Mesenteric fat pad (tissue), 1 donor: ENCODE results near the gene SERPINE2. TPM values are rescaled to one million over a fixed set of nuclear protein-coding genes. Genes with fewer than 3 reads are reported as not detected.

Experiments used
- total RNA-seq: library from RNA; stranded (reverse); fragmentation: NEBNext Ultra II Directional; extraction: Animal tissue kit (Norgen Biotek cat#: 25700); gene quantifications from one replicate; pipeline ENCODE4 v1.2.1, GENCODE V29; 2021
- donor health status: DM: yes; HTN: yes; CAD: no.

Gene SERPINE2
- total RNA-seq, 1 donor from 2014 or later, result 56.4 TPM

Other genes with a start within 250 kb of the SERPINE2 start
- 0.61 TPM for gene AP1S3, start 201.7 kb downstream of the SERPINE2 start, total RNA-seq
- 41.7 TPM for gene WDFY1, start 94.0 kb downstream of the SERPINE2 start, total RNA-seq
- 19.2 TPM for gene MRPL44, start 81.8 kb downstream of the SERPINE2 start, total RNA-seq